Left colon (tissue), 2 donors: ENCODE measurements around the gene ARHGEF6. TPM values are rescaled to one million over a fixed set of nuclear protein-coding genes. Genes with fewer than 3 reads are reported as not detected.

Experiments used
- ATAC-seq: fragments of 200-7000 bp; cut with Tn5 transposase; one replicate; pipeline ENCODE4 v1.9.1; 2020; ENCODE audit warnings: mild to moderate bottlenecking, moderate library complexity
- DNase-seq, 2 donors: peaks; one replicate each; pipeline ENCODE4 v3.0.0-alpha.2; 2020
- intact Hi-C, 2 donors: fragments of 100-400 bp; cut with DNase I in 1 of 2; cut with micrococcal nuclease in 1 of 2; formaldehyde crosslinking; loops; one replicate each; pipeline versions ENCODE4 v1.11.2 to v1.14.0; 2022; cut with DNase I, micrococcal nuclease
- total RNA-seq, 2 donors: library from RNA; stranded (reverse); fragmentation: NEBNext Ultra II Directional; extraction: Animal tissue kit (Norgen Biotek cat#: 25700); gene quantifications; one replicate each; pipeline ENCODE4 v1.2.1, GENCODE V29; 2021
- donor health status: DM: no; HTN: no; CAD: no.
- donor health status: DM: yes; HTN: yes; CAD: no.

ARHGEF6 gene
- total RNA-seq, 2 donors from 2014 or later: 2.1 to 6.7 TPM

DNA sequence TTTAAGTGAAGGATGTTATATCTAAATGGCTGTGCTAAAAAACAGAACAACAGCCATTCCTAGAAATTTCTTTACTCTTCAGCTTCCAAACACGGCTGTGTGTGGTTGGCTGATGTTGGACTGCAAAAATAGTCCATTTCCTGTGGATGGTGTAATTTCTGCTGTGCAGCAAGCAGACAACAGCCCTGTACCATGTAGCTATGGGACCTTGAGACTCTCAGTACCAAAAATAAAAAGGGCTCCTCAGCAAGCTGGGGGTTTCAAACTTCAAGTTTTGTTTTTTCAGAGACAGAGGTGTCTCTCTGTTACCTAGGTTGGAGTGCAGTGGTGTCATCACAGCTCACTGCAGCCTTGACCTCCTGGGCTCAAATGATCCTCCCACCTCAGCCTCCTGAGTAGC lies 114.6 kb downstream of the ARHGEF6 start:
- ATAC-seq (no peak), DNase-seq (no peak)
- intact Hi-C loops: no loop called here

DNA sequence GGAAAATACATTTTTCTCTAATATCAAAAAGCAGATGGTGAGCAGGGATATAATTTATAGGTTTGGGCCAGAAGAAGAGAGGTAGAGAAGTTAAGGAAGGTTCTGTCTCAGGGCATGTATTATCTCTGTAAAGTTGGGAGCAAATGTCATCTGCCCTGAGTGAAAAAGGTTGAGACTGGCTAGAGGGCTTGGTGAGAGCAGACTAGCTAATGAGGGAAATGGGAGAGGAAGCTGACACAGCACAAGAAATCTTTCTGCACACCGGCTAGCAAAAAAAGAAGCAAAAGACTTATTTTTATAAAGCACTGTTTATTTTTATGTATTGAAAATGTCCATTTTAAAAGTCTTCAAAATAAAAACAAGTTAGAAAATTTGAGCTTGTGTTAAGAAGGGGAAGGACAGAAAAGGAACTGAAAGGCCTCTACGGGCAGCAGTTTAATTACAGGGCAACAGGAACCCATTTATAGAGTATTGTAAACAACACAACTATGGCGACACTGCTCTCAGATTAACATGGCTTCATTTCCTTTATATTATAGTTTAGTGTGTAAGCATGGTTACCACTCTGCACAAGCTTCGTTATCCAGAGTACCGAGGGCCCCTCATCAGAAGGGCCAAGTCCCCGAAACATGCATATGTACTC lies 115.4 kb downstream of the ARHGEF6 start:
- ATAC-seq: no peak
- no peak for DNase-seq
- intact Hi-C loops: no loop called here

DNA sequence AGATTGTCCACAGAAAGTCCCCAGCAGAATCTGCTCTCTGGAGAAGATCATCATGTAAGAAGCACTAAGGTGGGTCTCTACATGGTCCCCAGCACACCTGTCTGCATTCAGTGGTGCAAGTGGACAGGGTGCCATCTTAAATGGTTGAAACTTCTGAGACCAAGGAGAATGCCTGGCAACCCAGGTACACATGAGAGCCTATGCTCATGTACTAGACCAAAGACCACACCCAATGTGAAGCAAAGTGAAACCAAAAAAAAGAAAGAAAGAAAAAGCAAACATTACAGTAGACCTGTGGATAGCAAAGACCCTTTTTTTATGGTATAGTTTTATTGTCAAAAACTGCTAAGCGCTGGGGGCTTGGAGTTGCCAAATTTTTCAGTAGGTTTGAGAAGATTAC lies 117.8 kb downstream of the ARHGEF6 start:
- ATAC-seq: no peak

DNA sequence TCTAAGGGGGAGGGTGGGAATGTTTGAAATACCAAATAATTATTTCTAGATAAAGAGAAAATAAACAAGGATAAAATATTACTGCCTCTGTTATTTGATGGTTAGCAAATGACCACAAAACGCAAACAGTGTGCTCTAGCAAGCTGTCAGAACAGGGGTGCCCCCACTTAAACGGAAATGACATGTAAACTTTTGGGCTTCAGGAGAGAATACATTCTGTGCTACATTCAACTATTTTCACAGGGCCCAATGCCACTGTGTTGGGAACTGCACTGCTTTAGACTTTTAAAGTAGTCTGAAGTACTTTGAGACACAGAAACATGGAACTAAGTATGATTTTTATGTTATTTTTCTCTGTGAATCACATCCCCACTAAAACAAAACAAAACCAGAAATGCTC lies 118.6 kb downstream of the ARHGEF6 start:
- intact Hi-C loops: no loop called here
- no peak for DNase-seq
- ATAC-seq: no peak

More for the DNA sequence above, 117.8 kb downstream of the ARHGEF6 start:
- DNase-seq: no peak
- intact Hi-C loops: no loop called here

DNA sequence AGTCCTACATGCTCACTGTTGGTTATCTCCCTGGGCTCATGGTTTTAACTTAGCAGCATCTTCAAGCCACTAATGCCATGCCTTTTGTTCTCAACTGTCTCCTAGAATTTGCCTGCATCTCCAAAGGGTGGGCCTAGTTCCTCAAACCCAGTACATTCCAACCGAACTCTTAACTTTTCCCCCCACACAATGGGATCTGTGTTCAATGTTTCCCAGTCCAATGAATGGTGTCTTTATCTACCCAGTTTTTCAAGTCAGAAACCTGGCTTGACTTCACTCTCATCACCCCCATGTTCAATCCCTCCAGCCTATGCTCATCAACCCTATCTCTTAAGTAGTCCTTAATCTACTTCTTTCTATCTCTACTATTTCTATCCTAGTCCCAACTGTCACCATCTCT lies 119.8 kb downstream of the ARHGEF6 start:
- no peak for DNase-seq
- intact Hi-C loops: no loop called here
- ATAC-seq: no peak

DNA sequence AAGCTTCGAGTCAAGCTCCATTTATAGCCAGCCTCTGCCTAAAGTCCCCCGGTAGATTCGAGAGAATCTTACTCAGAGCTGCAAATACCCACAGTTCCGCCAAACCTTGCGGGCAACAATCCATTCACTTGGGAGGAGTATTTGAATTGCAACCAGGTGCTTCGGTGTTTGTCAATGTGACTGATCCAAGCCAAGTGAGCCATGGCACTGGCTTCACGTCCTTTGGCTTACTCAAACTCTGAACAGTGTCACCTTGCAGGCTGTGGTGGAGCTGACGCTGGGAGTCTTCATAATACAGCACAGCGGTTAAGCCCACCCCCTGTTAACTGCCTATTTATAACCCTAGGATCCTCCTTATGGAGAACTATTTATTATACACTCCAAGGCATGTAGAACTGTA lies 121.6 kb downstream of the ARHGEF6 start:
- intact Hi-C loops: no loop called here
- ATAC-seq (no peak), DNase-seq (no peak)

DNA sequence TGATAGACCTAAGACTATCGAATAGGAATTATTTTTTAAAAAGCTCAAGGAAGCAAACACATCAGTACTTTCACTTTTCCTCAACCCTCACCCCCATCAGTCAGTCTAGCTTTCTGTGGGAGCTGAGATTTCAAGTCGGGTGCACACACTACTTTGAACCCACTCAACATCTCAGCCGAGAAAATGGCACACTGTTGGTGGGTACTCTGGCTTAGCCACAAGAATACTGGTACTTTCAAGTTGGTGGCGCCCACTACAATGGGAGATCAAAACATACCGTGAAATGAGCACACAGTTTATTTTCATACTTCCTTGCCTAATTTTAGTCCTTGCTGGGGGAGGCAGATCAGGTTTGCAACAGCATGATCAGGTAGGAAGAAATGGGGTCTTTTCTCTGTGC lies 122.6 kb downstream of the ARHGEF6 start:
- intact Hi-C loops: no loop called here
- DNase-seq: no peak
- ATAC-seq: no peak

DNA sequence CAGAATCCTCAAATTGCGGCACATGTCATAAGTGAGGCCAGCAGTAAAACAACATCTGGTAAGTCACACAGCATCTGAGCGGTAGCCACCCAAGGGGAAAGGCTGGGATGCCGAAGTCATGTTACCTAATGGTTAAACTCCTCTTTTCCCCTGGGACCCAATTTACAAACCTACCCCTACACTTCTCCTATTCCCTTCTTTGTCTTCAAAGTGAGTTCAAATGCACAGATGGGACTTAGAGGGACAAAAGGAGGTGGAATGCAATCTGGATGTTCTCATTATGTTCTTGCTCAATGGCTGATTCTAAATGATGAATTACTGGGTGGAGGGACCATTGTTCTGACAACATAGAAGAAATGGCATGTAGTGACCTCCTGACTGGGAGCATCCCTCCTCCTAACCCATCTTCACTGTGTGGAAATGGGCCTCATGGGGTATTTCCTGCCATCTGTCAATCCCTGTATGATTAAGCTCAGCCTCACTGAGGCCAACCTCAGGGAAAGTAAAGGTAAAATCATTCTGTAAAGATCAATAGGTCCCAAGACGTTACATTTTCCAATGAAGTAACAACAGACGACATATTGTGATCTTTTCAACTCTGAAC lies 124.3 kb downstream of the ARHGEF6 start:
- no peak for DNase-seq
- intact Hi-C loops: no loop called here
- no peak for ATAC-seq

DNA sequence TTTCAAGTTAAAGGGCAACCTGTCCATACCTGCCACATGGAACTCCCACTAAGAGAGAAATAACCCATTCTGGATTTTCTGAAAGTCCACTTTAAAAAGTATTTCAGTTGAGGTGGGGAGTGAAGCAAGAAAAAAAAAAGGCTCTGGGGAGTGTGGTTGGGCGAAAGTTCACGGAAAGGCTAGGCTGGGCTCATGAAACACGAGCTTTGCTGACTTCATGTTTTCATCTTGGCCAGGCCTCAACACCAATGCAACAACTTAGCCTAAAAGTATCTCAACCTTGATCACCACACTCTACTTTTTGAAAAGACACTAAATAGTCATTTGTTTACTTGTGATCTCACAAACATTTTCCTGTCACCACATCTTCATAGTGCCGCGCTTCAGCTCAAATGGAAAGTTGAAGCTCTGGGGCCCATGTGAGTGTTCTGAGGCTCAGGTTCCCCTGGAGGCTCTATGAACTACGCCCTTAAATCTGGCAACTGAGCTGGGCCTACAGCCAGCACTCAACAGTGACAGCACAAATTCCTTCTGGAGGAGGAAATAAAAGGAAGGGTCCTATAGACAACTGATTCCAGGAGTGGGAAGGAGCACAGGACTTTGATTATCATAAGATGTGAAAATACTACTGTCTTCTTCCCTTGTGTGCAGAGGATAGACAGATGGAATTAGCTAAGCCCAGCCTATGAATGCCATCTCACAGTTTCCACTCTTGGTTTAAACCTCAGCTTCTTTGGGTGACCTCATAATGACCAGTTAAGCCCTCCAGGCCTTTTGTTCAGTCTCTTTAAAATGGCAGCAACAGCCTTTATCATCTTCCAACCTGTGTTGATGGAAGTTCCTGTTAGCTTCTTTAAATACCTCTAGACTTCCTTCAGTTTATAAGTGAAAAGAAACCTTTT lies 127.7 kb downstream of the ARHGEF6 start:
- no peak for ATAC-seq
- intact Hi-C loops: no loop called here
- DNase-seq: no peak

DNA sequence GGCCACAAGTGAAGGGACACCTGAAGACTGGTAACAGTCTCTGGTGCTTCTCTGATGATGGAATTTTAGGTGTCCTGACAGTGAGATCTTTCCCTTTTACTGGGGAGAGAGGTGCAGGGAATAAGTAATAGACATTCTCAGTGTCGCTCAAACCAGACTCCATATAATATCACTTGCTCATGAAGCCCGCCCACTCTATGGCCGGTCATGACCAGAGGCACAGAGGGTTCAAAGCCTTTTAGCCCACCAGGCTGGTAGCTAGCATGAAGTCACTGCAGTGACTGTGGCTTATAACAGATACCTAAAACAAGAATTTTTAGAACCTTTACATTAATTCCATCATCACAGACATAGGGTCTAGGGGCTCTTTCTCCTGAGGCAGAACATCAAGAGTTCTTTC lies 129.9 kb downstream of the ARHGEF6 start:
- intact Hi-C loops: no loop called here
- ATAC-seq: no peak
- DNase-seq: no peak

DNA sequence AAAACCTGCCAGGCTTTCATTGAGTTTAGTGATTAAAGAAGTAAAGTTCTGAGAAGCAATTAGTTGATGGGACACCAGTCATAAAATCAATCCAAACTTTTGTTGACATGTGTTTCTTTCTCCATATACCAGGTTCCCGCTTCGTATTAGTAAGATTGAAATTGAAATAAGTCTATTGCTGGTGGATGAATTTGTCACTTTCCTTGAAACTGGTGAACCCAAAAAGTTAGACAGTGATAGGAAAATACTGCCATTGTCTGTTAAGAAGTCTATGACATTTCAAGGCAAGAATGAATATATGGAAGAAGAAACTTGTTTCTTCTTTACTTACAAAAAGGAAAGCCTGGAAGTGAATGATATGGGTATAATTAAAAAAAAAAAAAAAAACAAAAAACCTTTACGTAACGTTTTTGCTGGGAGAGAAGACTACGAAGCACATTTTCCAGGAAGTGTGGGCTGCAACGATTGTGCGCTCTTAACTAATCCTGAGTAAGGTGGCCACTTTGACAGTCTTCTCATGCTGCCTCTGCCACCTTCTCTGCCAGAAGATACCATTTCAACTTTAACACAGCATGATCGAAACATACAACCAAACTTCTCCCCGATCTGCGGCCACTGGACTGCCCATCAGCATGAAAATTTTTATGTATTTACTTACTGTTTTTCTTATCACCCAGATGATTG lies 132.9 kb downstream of the ARHGEF6 start, which contains the start of gene CD40LG:
Gene CD40LG (plus strand): TSS at position 482 of the 684 bp plus-strand sequence. CDS start 91 bp downstream, at position 573.
- no peak for ATAC-seq
- DNase-seq: no peak
- intact Hi-C loops: no loop called here

DNA sequence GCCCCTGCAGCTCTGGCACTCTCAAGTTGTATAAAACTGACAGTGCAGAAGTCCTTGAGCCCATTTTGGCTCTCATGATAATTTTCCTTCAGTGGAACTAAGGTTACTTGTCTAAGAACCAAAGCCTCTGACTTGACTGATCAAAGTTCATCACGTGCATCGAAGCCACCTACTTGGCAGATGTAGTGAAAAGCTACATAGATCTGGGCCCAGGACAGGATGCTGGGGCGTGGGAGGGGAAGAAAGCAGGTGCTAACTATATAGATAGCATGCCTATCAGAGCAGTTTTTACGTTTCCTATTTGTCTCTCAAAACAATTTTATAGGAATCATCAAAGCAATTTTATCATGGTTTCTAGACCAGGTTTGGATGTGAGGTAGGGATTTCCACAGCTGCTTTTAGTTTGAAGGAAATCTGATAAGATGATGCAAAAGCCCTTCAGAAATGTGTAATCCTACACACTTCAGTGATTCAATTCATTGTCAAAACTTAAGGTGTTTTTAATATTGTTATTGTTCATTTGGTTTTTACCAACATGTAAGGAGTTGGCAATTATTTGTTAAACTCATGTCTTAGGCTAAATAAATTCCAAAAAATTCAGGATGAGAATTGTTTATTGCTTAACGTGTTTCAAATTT lies 134.0 kb downstream of the ARHGEF6 start:
- intact Hi-C loops: no loop called here
- ATAC-seq: no peak

DNA sequence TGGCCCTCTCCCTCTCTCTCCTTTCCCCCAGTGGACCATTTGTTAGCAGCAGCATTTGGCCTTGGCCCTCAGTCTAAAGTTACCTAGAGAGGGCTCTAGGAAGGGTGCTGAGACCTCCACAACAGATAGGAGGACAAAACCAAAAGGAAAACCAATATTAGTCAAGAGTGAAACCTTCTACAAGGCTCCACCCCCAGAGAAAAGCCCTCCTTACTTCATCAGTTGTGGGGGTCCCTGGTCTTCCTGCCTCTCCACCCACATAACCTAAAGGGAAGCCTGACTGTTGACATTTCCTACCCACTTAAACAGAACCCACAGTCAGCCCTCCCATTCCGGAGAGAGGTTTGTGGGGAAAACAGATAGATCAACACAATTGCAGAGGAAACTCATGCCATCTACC lies 137.5 kb downstream of the ARHGEF6 start:
- no peak for ATAC-seq
- intact Hi-C loops: no loop called here

More for the DNA sequence above, 134.0 kb downstream of the ARHGEF6 start:
- no peak for DNase-seq

DNA sequence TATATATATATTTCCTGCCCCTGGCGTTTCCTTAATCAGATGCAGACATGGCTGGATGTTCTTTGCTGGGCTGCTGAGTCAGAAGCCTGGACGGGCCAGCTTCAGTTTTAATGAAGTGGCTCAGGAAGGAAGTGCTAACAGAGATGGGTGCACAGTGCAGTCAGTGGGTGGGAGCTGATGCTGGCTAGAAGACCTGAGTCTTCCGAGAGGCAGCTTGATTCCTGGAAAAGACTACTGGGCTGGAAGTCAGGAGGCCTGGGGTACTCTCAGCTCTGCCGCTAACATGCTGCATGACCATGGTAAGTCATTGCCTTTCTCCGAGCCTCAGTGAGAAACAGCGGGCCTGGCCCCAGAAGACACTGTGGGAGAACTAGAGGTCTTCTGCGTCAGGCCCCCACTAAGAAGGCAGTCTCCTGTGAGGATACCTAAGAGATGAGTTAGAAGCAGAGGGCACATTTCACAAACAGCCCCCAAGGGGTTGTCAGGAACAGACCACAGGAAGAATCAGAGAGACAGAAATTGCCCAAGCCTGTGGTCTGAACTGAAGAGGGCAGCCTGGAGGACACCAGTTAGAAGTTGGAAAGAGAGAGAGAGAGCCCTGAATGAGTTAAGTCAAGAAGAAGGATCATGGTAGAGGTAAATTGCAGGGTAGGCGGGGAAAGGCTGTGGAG lies 141.1 kb downstream of the ARHGEF6 start:
- DNase-seq: no peak
- no peak for ATAC-seq
- intact Hi-C loops: no loop called here

More for the DNA sequence above, 137.5 kb downstream of the ARHGEF6 start:
- DNase-seq: no peak

DNA sequence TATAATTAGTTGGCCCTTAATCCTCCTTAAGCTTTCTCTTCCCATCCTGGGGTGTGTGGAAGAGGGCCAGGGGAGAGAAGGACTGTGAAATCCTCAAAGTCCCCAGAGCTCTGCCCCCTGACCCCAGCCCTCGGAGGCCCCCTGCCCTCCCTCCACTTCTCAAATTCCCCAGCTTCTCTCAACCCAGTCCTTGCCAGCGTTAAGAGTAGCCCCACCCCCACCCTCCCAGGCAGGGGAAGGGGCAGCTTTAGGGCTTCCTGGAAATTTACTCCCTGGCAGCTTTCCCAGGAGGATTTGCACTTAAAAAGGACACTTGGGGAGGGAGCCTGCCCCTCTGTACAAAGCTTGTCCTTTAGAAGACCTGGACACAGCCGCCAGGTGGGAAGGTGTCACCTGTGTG lies 144.6 kb downstream of the ARHGEF6 start:
- DNase-seq (no peak), ATAC-seq (no peak)
- intact Hi-C loops: no loop called here

DNA sequence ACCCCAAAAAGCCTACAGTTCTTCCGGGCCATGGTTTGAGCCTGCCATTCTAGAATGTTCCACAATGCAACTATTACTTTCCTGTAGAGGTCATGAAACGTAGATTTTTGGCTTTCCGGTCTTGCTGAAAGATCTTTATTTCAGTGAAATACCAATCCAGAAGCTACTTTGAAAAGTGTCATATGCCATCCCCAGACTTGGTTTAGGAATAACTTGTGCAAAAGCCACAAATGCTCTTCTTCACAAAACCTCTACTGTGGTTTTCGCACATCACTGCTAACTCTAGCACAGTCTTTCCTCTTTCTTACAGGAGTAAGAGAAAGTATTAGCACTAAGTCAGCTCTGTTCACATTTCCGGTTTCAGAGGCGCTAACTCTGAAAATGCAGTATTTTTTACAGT lies 145.5 kb downstream of the ARHGEF6 start:
- no peak for DNase-seq
- no peak for ATAC-seq
- intact Hi-C loops: no loop called here

DNA sequence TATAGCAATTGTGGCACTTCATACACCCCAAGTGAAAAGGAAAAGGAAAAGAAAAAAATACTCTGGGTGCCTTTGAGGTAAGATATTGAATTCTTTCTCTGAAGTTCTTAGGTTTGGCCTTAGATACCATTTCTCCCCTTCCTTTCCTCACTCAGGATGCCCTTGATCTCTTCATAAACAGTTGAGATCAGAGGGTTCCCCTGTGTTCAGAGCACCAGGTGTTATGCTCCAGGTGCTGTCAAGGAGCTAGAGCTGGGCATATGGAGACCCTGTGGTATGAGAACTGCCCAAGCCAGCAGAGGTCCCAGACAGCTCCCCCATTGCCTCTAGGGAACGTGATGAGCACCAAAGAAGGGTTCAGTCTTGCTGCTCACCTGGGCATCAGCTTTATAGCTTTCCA lies 149.9 kb downstream of the ARHGEF6 start:
- ATAC-seq (no peak), DNase-seq (no peak)
- intact Hi-C loops: no loop called here

DNA sequence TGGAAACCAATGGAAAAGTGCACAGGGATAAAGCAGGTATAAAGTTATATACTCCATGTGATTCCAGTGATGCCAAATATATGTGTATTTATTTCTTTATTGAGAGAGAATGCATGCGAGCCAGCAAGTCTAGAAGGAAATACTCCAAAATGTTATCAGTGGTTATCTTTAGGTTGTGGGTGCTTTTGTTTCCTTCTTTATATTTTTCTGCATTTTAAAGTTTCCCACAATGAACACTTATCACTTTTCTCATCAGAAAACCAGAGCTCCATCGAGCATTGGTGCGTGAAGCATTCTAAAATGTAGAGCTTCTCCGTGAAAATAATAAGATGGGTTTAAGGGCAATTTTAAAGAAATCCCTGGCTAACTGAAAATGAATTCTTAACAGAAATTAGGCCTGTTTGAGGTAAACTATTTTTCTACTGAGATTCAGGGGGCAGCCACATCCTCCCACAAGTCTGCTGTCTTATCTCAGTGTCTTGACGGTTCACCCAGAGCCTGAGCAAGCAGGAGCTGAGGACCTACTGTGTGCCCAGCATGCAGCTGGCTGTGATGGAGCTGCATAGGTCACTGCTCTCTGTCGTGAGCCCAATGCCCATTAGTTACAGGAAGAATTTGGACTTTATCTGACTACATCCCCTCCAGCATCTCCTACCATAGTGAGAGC lies 151.5 kb downstream of the ARHGEF6 start:
- intact Hi-C loops: no loop called here
- DNase-seq (no peak), ATAC-seq (no peak)
